LNCaP clone FGC (cell line): Measurements from ENCODE around the gene DNAJB8.

Source experiments
- DNase-seq: peaks from one replicate; pipeline ENCODE4 v3.0.0-alpha.2; 2011; ENCODE audit warnings: low read depth
- H3K4me3 ChIP-seq: 2 replicates; pipeline ENCODE4 v1.5.1; 2011; ENCODE audit warnings: mild to moderate bottlenecking, low read depth, low read length, control low read depth
- TF ChIP-seq, protein P1 (sequence below): IDR thresholded peaks from 2 replicates; pipeline ENCODE4 v1.5.1; 2012; ENCODE audit warnings: mild to moderate bottlenecking; ENCODE audit not compliant: control insufficient read depth, insufficient read depth; ENCODE audit errors: extremely low read depth

DNAJB8 gene

DNA sequence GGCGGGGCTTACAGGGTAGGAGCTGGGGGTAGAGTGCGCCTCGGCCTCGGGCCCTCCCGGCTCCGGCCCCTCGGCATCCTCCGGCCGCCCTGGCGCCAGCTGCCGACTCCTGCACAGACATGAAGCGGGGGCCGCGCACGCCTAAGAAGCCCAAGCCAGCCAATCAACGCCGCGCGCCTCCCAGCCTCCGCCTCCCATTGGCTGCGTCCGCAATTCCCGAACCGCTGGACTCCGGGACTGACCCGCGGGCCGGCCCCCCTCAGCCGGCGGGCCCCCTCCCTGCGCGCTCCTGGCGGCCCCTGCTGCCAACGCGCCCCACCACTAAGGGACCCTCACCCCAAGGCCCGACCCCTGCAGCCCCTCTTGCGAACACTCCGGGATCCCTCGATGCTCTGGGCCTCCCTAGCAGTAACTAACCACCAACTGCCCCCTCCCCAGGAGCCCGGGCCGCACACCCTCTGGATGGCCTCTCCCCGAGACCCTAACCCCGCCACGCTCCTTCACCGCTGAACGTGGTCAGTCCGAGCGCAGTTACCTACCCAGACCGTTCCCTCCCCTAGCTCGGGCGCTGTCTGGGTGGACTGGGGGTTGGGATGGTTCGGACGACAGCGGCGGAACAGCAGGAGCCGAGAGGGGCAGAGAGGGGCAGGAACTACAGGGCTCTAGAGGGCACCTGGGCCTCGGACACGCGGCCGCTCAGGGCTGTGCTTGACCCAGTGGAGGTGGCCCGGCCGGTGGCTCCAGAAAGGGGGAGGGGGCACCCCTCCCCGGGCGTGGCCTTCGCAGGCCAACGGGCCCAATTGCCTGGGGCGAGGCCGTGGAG is 21.3 kb upstream of the DNAJB8 start:
- H3K4me3 ChIP-seq: peak overlapping the region; percentile 94
- TF ChIP-seq, protein P1, sequence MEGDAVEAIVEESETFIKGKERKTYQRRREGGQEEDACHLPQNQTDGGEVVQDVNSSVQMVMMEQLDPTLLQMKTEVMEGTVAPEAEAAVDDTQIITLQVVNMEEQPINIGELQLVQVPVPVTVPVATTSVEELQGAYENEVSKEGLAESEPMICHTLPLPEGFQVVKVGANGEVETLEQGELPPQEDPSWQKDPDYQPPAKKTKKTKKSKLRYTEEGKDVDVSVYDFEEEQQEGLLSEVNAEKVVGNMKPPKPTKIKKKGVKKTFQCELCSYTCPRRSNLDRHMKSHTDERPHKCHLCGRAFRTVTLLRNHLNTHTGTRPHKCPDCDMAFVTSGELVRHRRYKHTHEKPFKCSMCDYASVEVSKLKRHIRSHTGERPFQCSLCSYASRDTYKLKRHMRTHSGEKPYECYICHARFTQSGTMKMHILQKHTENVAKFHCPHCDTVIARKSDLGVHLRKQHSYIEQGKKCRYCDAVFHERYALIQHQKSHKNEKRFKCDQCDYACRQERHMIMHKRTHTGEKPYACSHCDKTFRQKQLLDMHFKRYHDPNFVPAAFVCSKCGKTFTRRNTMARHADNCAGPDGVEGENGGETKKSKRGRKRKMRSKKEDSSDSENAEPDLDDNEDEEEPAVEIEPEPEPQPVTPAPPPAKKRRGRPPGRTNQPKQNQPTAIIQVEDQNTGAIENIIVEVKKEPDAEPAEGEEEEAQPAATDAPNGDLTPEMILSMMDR: no peak
- DNase-seq: peak; percentile 79

DNA sequence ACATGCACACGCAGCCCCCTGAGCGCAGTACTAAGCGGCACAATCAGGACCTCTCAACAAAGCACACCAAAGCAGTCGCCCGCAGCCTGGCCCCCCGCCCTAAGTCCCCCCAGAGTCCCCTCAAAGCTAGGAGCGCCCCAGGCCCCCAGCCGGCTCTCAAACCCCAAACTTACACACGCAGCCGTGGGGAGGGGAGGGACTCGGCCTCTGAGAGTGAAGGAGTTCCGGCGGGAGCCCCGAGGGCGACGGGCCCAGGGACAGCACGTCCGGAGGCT is 20.8 kb upstream of the DNAJB8 start:
- no peak for DNase-seq
- H3K4me3 ChIP-seq: peak overlapping the region; percentile 94
- TF ChIP-seq, protein P1: no peak

DNA sequence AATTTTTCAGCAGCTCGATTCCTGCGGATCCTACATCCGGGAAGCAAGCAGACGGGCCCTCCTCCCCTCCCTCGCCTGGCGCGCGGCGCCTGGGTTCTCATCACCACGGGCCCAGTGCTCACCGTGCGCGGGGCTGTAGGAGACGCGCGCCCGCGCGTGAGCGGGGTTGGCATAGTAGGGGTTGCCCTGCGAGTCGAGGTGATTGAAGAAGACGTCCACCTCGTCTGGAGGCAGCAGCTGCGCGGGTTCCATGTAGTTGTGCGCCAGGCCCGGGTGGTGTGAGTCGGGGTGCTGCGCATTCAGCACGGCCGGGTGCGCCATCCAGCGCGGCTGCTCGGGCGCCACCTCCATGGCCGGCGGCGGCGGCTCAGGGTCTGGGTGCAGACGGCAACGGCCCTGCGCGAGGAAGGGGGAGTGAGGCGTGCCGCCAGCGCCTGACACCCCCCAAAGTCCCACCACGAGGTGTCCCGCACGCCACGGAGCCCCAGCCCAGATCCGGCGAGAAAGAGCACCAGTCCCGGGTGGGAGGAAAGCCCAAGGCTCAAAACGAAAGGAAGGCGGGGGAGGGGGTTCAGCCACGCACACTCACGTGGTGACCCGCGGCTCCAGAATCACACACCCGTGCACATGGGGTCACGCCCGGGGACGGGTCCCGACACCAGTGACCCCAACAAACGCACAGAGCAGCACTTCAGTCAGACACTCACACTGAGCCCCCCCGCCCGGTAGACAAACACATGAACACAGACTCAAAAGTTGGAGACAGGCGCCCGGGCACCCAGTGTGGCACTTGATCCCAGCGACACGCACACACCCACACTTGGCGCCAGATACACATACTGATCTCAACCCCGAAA is 20.2 kb upstream of the DNAJB8 start:
- H3K4me3 ChIP-seq: peak overlapping the region; percentile 94
- DNase-seq: no peak
- TF ChIP-seq, protein P1: no peak

DNA sequence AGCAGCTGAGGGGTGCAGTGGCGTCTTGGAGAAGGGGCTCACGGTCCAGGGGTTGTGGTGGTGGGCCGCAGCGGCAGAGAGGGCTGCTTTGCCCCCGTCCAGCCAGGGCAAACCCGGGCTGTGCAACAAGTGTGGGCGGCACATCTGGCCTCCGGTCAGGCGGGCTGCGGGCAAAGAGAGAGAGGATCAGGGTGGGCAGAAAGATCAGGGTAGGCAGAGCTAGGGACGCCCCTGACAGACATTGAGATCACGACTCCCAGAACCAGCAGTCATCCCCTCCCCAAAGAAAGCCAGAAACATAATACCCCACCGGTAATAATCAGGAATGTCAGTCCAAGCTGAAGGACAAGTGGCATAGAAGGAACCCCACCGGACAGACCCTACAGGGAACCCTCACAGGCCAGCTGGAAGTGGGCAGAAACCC is 19.5 kb upstream of the DNAJB8 start:
- peak overlapping the region; percentile 94 for H3K4me3 ChIP-seq
- DNase-seq: no peak
- TF ChIP-seq, protein P1: no peak

DNA sequence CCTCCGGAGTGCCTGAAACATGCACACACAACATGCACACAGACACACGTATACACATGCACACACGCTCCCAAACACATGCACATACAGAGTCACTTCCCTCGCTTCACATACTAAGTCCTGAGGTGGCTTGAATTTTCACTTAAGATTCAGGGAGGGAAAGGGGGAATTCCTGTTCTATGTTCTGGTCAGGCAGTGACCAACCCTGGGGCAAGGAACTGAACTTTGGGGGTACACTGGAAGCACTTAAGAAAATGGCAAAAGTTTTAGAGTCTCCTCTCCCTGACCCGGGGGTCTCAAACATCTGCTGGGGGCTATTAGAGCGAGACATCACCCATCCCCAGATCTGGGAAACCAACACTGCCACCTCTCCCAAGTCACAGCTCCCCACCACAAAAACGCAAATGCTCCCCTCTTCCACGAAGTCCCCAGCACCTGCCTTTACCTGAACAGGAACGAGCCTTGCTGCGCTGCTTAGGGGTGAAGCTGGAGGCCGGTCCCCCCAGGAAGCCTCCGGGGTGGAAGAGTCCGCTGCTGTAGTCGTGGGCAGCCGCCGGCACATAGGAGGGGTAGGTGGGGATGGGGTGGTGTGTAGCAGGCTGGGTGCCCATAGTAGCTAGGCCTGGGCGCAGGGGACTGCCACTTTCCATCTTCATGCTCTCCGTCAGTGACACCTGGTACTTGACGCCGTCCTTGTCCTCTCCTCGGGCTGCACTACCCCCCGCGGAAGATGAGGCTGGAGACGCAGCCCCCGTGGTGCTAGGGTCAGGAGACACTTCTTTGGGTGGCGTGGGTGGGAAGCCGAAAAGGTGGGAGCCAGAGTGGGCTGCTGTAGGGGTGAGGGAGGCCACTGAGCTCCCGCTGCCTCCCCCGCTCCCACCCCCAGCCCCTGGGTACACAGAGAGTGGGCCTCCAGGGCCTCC is 18.9 kb upstream of the DNAJB8 start:
- no peak for DNase-seq
- H3K4me3 ChIP-seq: peak overlapping the region; percentile 94
- TF ChIP-seq, protein P1: no peak

DNA sequence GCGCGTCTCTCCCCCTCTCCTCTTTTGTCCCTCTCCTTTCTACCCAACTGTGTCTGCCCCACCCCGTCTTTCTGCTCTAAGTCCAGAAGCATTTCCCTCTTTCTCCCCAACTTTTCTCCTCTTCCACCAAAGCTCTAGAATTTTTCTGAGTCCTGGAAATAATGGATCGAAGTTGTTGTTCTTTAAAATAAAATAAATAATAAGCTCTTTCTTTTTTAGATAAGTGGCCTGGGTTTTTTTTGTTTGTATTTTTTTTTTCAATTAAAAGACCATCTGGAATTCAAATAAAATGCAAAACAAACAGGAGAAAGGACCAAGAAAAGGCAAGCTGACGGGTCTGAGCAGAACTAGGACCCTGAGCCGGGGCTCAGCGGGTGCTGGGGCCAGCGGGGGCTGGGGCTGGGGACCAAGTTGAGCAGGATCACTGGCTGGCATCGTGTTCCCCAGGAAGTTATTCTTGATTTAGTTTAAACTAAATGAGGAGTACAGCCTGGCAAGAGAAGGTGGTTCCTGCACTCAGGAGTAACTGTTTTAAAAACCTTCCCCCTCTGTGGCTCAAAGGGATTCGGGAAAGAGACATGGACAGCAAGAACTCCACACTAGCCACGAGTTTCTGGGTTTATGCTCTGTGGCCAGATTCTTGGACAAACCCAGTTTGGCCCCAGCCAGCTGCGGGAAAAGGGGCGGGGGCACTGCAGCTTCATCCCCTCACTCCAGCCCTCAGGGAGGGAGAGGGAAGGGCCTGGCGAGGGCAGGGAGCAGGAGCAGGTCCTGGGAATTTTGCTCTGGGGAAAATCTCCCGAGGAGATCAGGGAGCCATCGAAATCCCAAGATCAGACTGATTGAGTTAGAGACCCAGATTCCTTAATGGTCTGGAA is 18.0 kb upstream of the DNAJB8 start:
- peak overlapping the region; percentile 94 for H3K4me3 ChIP-seq
- TF ChIP-seq, protein P1: no peak
- DNase-seq: no peak
